ENCODE data around the gene CHST3.

CHST3 gene

GRCh38 chr10:72037811-72038210 lies 73.6 kb downstream of the CHST3 start:
- H3K9ac ChIP-seq (ENCODE audit: low read depth, low read length) = no peak overlapping the region
- no peaks in the 10 kb centered on the region for H3K27me3 ChIP-seq (ENCODE audit: control insufficient read depth, insufficient read depth, low read length)
- no peaks in the 10 kb centered on the region for H3K9me3 ChIP-seq (ENCODE audit: control insufficient read depth, insufficient read depth, low read length)
- H3K4me3 ChIP-seq (ENCODE audit: low read depth, low read length) = no peak overlapping the region
- no peaks in the 10 kb centered on the region for H3K36me3 ChIP-seq (ENCODE audit: control insufficient read depth, insufficient read depth, low read length)
- H3K4me1 ChIP-seq (ENCODE audit: control insufficient read depth, insufficient read depth, low read length) = no peaks in the 10 kb centered on the region

DNA sequence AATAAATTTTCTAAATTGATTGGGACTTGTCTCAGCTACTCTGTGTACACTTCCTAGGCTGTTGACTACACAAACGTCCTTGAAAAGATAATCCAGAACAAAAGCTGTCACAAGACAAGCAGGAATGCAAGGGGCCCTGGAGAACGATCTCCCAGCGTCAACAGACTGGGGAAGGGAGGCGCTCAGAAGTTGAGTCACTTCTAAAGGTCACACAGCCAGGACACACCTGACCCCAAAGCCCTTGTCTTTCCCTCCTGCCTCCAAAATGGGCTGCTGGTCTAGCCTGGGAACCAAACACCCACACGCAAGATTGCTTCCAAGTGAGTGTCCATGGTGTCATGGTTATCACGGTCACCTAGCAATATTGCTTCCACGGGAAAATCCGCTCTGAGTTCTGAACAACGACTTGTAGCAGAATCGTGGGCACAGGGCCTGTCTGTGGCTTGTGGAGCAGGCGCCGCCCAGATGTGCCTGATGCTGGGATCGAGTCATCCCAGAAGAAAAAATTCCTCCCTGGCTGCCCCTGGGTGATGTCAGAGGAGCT lies 74.3 kb downstream of the CHST3 start:
- Histone ChIP-seq H3K27me3 (ENCODE audit: control insufficient read depth, insufficient read depth, low read length) (no peaks in the 10 kb centered on the region), H3K4me3 (ENCODE audit: low read depth, low read length) (no peak overlapping the region), H3K9me3 (ENCODE audit: control insufficient read depth, insufficient read depth, low read length) (no peaks in the 10 kb centered on the region), H3K4me1 (ENCODE audit: control insufficient read depth, insufficient read depth, low read length) (no peaks in the 10 kb centered on the region), H3K36me3 (ENCODE audit: control insufficient read depth, insufficient read depth, low read length) (no peaks in the 10 kb centered on the region), H3K9ac (ENCODE audit: low read depth, low read length) (no peak overlapping the region)

DNA sequence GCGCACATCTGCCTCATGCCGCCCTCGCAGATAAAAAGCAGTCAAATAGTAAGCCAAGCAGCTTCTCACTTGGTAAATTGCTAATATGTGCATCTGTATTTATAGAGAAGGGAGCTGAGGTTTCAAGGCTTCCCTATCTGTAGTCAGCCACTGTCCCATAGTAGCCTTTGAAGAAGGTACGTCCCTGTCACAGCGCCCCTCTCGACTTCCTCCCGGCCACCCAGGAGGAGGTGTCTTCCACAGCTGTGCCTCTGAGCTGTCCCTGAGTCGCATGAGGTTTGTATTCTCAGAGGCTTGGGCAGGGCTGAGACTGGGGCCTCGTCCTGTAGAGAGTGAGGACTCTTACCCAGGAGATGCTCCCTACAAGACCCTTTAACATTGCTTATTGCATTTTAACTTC lies 75.2 kb downstream of the CHST3 start:
- no peak overlapping the region for H3K9ac ChIP-seq (ENCODE audit: low read depth, low read length)
- H3K4me1 ChIP-seq (ENCODE audit: control insufficient read depth, insufficient read depth, low read length) = no peaks in the 10 kb centered on the region
- no peak overlapping the region for H3K4me3 ChIP-seq (ENCODE audit: low read depth, low read length)
- no peaks in the 10 kb centered on the region for H3K27me3 ChIP-seq (ENCODE audit: control insufficient read depth, insufficient read depth, low read length)
- no peaks in the 10 kb centered on the region for H3K9me3 ChIP-seq (ENCODE audit: control insufficient read depth, insufficient read depth, low read length)
- H3K36me3 ChIP-seq (ENCODE audit: control insufficient read depth, insufficient read depth, low read length) = no peaks in the 10 kb centered on the region

DNA sequence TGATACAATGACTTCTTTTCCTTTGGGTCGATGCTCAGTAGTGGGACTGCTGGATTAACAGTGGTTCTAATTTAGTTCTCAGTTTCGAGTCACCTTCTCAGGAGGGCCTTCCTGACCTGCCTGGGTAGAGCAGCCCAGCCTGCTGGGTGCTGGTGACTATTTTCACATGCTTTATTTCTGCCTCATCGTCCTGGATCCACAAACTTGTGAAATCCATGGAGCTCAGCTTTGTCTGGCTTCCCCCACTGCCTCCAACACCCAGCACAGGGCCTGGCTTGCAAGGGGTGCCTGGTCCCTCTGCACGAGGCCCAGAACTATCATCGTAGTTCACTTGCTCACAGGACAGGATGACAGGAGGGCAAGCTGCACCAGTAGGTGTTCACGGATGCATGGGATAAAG lies 77.3 kb downstream of the CHST3 start:
- Histone ChIP-seq H3K27me3 (ENCODE audit: control insufficient read depth, insufficient read depth, low read length) (no peaks in the 10 kb centered on the region), H3K36me3 (ENCODE audit: control insufficient read depth, insufficient read depth, low read length) (no peaks in the 10 kb centered on the region), H3K9ac (ENCODE audit: low read depth, low read length) (no peak overlapping the region), H3K4me1 (ENCODE audit: control insufficient read depth, insufficient read depth, low read length) (no peaks in the 10 kb centered on the region), H3K9me3 (ENCODE audit: control insufficient read depth, insufficient read depth, low read length) (no peaks in the 10 kb centered on the region), H3K4me3 (ENCODE audit: low read depth, low read length) (no peak overlapping the region)

DNA sequence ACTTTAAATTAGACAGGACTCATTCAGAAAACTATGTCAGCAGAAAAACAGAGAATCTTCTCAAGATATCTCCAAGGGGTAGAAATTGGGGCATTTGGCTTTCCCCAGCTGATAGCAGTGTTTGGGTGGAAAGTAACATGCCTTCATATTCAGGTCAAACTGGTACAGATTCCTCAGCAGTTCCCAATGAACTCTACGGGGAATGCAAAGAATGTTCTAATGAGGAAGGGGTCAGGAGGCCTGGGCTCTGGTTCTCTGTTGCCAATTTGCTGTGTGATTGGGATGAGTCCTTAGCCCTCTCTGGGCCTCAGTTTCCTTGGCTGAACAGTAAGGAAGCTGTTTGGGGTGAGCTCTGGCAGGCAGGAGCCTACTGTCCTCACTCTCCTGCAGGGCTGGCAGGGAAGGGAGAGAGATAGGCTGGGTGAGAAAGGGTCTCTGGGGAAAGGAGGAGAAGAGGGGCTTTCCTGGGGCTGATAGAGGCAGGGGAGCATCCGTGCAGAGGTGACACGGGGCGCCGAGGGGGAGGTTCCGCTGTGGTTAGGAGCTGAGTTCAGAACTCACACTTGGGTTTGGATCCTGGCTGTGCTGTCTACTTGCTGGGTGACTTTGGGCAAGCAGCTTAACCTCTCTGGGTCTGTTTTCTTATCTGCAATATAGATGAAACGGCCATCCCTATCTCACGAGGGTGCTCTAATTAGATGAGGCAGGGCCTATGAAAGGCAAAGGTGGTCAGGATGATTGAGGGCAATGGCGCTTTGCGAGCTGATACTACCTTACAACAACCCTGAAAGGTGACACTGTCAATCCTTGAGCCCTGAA lies 79.0 kb downstream of the CHST3 start:
- no peaks in the 10 kb centered on the region for H3K9me3 ChIP-seq (ENCODE audit: control insufficient read depth, insufficient read depth, low read length)
- no peak overlapping the region for H3K9ac ChIP-seq (ENCODE audit: low read depth, low read length)
- H3K27me3 ChIP-seq (ENCODE audit: control insufficient read depth, insufficient read depth, low read length) = no peaks in the 10 kb centered on the region
- peaks cover 2% of the 10 kb centered on the region for H3K4me1 ChIP-seq (ENCODE audit: control insufficient read depth, insufficient read depth, low read length)
- H3K4me3 ChIP-seq (ENCODE audit: low read depth, low read length) = no peak overlapping the region
- no peaks in the 10 kb centered on the region for H3K36me3 ChIP-seq (ENCODE audit: control insufficient read depth, insufficient read depth, low read length)

DNA sequence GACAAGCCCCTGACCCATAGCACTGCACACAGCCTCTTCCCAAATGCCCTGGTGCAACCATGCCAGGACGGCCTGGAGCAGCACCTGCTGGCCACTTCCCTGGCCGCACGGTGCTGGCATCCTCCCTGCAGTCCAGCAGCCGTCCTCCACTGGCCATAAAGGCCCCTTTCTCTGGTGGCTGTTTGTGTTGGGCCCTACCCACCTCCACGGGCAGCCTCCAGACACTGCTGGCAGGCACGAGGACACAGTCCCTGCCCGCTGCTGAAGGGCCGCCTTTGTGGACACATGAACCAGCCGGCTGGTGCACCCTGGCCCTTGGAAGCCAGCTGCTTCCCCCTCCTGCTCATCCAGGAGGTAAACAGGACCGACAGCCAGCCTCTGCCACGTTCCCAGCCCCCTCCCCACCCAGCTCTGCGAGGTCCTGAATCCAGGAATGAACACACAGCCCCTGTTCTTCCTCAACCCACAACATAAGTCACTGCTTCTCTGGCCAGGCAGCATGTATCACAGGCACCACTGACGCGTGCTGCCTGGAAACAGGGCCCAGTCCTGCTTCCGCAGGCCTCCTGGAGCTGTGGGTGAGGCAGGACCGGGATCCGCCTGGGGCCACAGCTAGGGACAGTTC lies 80.3 kb downstream of the CHST3 start:
- Histone ChIP-seq H3K9me3 (ENCODE audit: control insufficient read depth, insufficient read depth, low read length) (no peaks in the 10 kb centered on the region), H3K4me3 (ENCODE audit: low read depth, low read length) (no peak overlapping the region), H3K9ac (ENCODE audit: low read depth, low read length) (no peak overlapping the region)

DNA sequence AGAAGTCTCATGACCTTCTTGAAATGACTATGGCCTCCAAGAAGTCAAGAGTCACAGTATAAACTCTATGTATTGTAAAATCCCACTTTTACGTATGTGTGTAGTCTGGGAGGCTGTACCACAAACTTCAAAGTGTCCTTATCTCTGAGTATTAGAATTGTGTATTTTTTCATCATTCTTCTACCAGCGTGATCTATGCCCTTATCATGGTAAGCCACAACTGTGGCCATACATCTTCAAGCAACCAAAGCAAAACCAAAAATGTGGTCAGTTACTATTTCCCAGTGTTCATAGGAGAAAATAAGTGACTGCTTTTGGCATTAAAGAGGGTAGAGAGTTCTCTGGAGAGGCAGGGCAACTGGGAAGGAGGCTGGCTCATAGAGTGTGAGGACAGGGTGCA lies 81.4 kb downstream of the CHST3 start:
- no peak overlapping the region for H3K4me3 ChIP-seq (ENCODE audit: low read depth, low read length)
- H3K36me3 ChIP-seq (ENCODE audit: control insufficient read depth, insufficient read depth, low read length) = no peaks in the 10 kb centered on the region
- H3K9ac ChIP-seq (ENCODE audit: low read depth, low read length) = no peak overlapping the region
- H3K4me1 ChIP-seq (ENCODE audit: control insufficient read depth, insufficient read depth, low read length) = peaks cover 3% of the 10 kb centered on the region
- H3K9me3 ChIP-seq (ENCODE audit: control insufficient read depth, insufficient read depth, low read length) = no peaks in the 10 kb centered on the region
- no peaks in the 10 kb centered on the region for H3K27me3 ChIP-seq (ENCODE audit: control insufficient read depth, insufficient read depth, low read length)

More for the DNA sequence above, 80.3 kb downstream of the CHST3 start:
- Histone ChIP-seq H3K36me3 (ENCODE audit: control insufficient read depth, insufficient read depth, low read length) (no peaks in the 10 kb centered on the region), H3K27me3 (ENCODE audit: control insufficient read depth, insufficient read depth, low read length) (no peaks in the 10 kb centered on the region), H3K4me1 (ENCODE audit: control insufficient read depth, insufficient read depth, low read length) (peaks cover 3% of the 10 kb centered on the region)

- H3K27me3 ChIP-seq (ENCODE audit: control insufficient read depth, insufficient read depth, low read length) = no peaks in the 10 kb centered on the region
- no peak overlapping the region for H3K9ac ChIP-seq (ENCODE audit: low read depth, low read length)
- H3K36me3 ChIP-seq (ENCODE audit: control insufficient read depth, insufficient read depth, low read length) = no peaks in the 10 kb centered on the region
- peaks cover 3% of the 10 kb centered on the region for H3K4me1 ChIP-seq (ENCODE audit: control insufficient read depth, insufficient read depth, low read length)
- no peaks in the 10 kb centered on the region for H3K9me3 ChIP-seq (ENCODE audit: control insufficient read depth, insufficient read depth, low read length)
- no peak overlapping the region for H3K4me3 ChIP-seq (ENCODE audit: low read depth, low read length)
Measured at GRCh38 chr10:72048450-72049124, 84.4 kb downstream of the CHST3 start.

DNA sequence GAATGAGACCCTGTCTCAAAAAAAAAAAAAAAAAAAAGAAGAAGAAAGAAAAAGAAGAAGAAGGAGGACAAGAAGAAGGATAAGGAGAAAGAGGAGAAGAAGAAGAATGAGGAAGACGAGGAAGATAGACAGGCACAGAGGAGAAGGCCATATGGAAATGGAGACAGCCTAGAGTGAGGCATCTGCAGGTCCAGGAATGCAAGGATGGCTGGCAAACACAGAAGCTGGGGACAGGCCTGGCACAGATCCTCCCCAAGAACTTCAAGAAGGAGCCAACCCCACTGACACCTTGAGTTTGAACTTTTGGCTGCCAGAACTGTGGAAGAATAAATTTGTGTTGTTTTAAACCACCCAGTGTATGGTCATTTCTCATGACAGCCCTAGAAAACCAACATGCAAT lies 85.3 kb downstream of the CHST3 start:
- H3K27me3 ChIP-seq (ENCODE audit: control insufficient read depth, insufficient read depth, low read length) = no peaks in the 10 kb centered on the region
- no peaks in the 10 kb centered on the region for H3K9me3 ChIP-seq (ENCODE audit: control insufficient read depth, insufficient read depth, low read length)
- no peak overlapping the region for H3K4me3 ChIP-seq (ENCODE audit: low read depth, low read length)
- no peak overlapping the region for H3K9ac ChIP-seq (ENCODE audit: low read depth, low read length)
- H3K4me1 ChIP-seq (ENCODE audit: control insufficient read depth, insufficient read depth, low read length) = peaks cover 3% of the 10 kb centered on the region
- no peaks in the 10 kb centered on the region for H3K36me3 ChIP-seq (ENCODE audit: control insufficient read depth, insufficient read depth, low read length)

DNA sequence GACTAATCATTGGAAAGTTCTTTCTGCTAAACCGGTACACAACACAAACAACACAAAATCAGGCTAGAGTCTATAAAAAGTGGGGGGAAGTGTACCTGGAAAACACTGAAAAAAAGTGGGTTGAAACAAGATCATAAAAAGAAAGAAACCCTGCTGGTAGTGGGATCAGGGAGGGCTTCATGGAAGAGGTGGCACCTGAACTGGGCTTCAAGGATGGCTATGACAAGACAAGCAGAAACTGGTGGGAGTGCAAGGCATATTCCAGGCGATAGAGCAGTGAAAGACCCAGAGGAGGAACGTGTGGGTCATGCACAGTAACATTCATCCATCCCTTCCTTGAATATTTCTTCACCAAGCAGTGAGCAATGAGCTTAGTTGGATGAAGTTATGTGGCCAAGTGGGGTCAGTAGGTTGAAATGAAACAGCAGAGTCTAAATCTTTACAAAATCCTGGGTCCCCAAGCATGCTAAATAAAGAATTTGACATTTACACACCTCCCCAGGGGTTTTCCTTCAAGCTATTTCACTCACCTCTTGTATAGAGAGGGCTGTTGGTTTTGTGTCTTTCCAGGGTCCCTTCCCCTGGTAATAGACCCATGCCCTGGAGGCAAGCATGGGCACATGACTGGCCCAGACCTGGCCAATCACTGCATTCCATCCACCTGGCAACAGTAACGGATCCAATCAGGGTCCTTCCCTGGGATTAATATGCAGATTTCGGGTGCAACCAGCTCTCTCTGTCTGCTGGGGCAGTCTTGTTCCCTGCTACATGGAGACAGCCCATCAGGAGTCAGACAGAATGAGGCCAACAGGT lies 86.0 kb downstream of the CHST3 start:
- Histone ChIP-seq H3K9me3 (ENCODE audit: control insufficient read depth, insufficient read depth, low read length) (no peaks in the 10 kb centered on the region), H3K27me3 (ENCODE audit: control insufficient read depth, insufficient read depth, low read length) (no peaks in the 10 kb centered on the region), H3K9ac (ENCODE audit: low read depth, low read length) (no peak overlapping the region), H3K36me3 (ENCODE audit: control insufficient read depth, insufficient read depth, low read length) (no peaks in the 10 kb centered on the region), H3K4me3 (ENCODE audit: low read depth, low read length) (no peak overlapping the region), H3K4me1 (ENCODE audit: control insufficient read depth, insufficient read depth, low read length) (peaks cover 3% of the 10 kb centered on the region)

DNA sequence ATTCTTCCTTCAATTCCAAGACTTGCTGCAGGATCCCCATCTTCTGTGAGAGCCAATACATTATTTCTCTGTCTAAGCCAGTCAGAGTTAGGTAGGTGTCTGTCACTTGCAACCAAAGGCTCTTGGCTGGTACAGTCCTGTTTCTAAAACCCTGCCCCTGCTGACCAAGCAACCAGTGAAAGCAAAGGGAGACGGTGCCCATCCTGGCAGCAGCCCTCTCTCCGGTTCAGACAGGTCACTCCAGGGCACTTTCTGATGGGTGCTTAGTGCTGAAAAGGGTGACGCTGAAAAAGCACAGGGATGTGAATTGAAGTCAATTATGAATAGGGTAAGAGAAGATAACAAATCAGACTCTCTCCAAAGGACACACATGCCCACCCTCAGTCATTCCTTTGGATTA lies 86.7 kb downstream of the CHST3 start:
- H3K9me3 ChIP-seq (ENCODE audit: control insufficient read depth, insufficient read depth, low read length) = no peaks in the 10 kb centered on the region
- H3K36me3 ChIP-seq (ENCODE audit: control insufficient read depth, insufficient read depth, low read length) = no peaks in the 10 kb centered on the region
- H3K4me1 ChIP-seq (ENCODE audit: control insufficient read depth, insufficient read depth, low read length) = peaks cover 3% of the 10 kb centered on the region
- no peak overlapping the region for H3K4me3 ChIP-seq (ENCODE audit: low read depth, low read length)
- H3K9ac ChIP-seq (ENCODE audit: low read depth, low read length) = no peak overlapping the region
- H3K27me3 ChIP-seq (ENCODE audit: control insufficient read depth, insufficient read depth, low read length) = no peaks in the 10 kb centered on the region

All from iPS-15b (cell line).